Endodermal cell (in vitro differentiated cells): ENCODE data around the gene MAP7. TPM values are rescaled to one million over a fixed set of nuclear protein-coding genes. Genes with fewer than 3 reads are reported as not detected.

Experiments used
- DNase-seq: peaks from one replicate; pipeline ENCODE4 v3.0.0-alpha.2; 2017
- H3K27ac ChIP-seq: 2 replicates; pipeline ENCODE4 v1.5.1; 2013; ENCODE audit warnings: mild to moderate bottlenecking, low read depth, low read length, moderate library complexity
- H3K27me3 ChIP-seq: 2 replicates; pipeline ENCODE4 v1.6.1; 2013; ENCODE audit warnings: mild to moderate bottlenecking, low read length, moderate library complexity; ENCODE audit not compliant: insufficient read depth, control insufficient read depth, poor library complexity, severe bottlenecking
- H3K36me3 ChIP-seq: 2 replicates; pipeline ENCODE4 v1.7.0; 2013; ENCODE audit warnings: mild to moderate bottlenecking, low read length, moderate library complexity; ENCODE audit not compliant: control insufficient read depth, insufficient read depth
- H3K4me1 ChIP-seq: one replicate; pipeline ENCODE4 v1.7.0; 2013; ENCODE audit warnings: low read length; ENCODE audit not compliant: control insufficient read depth, insufficient read depth
- H3K4me3 ChIP-seq: 2 replicates; pipeline ENCODE4 v1.5.1; 2013; ENCODE audit warnings: mild to moderate bottlenecking, low read length, moderate library complexity
- H3K9ac ChIP-seq: 2 replicates; pipeline ENCODE4 v1.6.1; 2013; ENCODE audit warnings: mild to moderate bottlenecking, low read length, moderate library complexity; ENCODE audit not compliant: poor library complexity, severe bottlenecking; ENCODE audit errors: extremely low read depth
- H3K9me3 ChIP-seq: 2 replicates; pipeline ENCODE4 v1.6.1; 2013; ENCODE audit warnings: mild to moderate bottlenecking, low read length, moderate library complexity; ENCODE audit not compliant: control insufficient read depth
- H3K27ac Mint-ChIP-seq: 2 replicates; pipeline ENCODE4 v1.8.0; 2020; ENCODE audit warnings: mixed read lengths
- H3K27me3 Mint-ChIP-seq: 2 replicates; pipeline ENCODE4 v1.8.0; 2021; ENCODE audit warnings: mild to moderate bottlenecking, mixed read lengths; ENCODE audit not compliant: insufficient read depth
- H3K36me3 Mint-ChIP-seq: 2 replicates; pipeline ENCODE4 v1.8.0; 2020; ENCODE audit warnings: low read depth, mixed read lengths
- H3K4me1 Mint-ChIP-seq: 2 replicates; pipeline ENCODE4 v1.8.0; 2020; ENCODE audit warnings: mixed read lengths
- H3K4me3 Mint-ChIP-seq: 2 replicates; pipeline ENCODE4 v1.8.0; 2020; ENCODE audit warnings: mild to moderate bottlenecking, moderate library complexity, mixed read lengths
- H3K9me3 Mint-ChIP-seq: 2 replicates; pipeline ENCODE4 v1.8.0; 2020; ENCODE audit warnings: mild to moderate bottlenecking, mixed read lengths
- CTCF ChIP-seq: fragments of 200-600 bp; sonication (generic); conservative IDR thresholded peaks from 2 replicates; pipeline ENCODE4 v1.5.0; 2021; ENCODE audit warnings: antibody characterized with exemption, mild to moderate bottlenecking
- whole genome bisulfite sequencing, 2 experiments: methylation state at CpG; one replicate each; pipeline versions ENCODE4 v1.1.5 to v1.1.7; 2013; ENCODE audit warnings: missing lambda C conversion rate in 2 of 2, mixed read lengths in 1 of 2; ENCODE audit not compliant: insufficient coverage in 1 of 2, insufficient read length in 1 of 2; 5-methylcytosine and 5-hydroxymethylcytosine counted together
- total RNA-seq, 2 donors: library from RNA; stranded (reverse); fragmentation: NEBNext Ultra II Directional in 1 of 2; extraction: Animal tissue kit (Norgen Biotek cat#: 25700) in 1 of 2; gene quantifications; 2 replicates in 1 of 2; 3 replicates in 1 of 2; pipeline ENCODE4 v1.2.1, GENCODE V29; 2021

MAP7 gene
- total RNA-seq, 2 donors from 2014 or later = 42.4 to 48.7 TPM

- H3K36me3 Mint-ChIP-seq = peaks cover 25% of the 10 kb centered on the region
Measured at GRCh38 chr6:136341367-136341766, 208.9 kb downstream of the MAP7 start.

GRCh38 chr6:136338486-136338885, 211.7 kb downstream of the MAP7 start:
- Mint-ChIP-seq H3K9me3 (no peaks in the 10 kb centered on the region), H3K27ac (no peak overlapping the region)
- WGBS, 2 experiments = 94 to 95% methylated on average over 2 to 4 of the region's 4 CpGs

More at GRCh38 chr6:136341367-136341766, 208.9 kb downstream of the MAP7 start:
- no peak overlapping the region for H3K4me3 ChIP-seq
- no peaks in the 10 kb centered on the region for H3K9me3 ChIP-seq
- 86 to 98% methylated on average over 3 of the region's 3 CpGs for WGBS, 2 experiments
- no peak overlapping the region for H3K9ac ChIP-seq
- no peaks in the 10 kb centered on the region for H3K4me1 ChIP-seq
- H3K9me3 Mint-ChIP-seq = no peaks in the 10 kb centered on the region
- H3K27ac Mint-ChIP-seq = no peak overlapping the region
- H3K27ac ChIP-seq = no peak overlapping the region
- peaks cover 24% of the 10 kb centered on the region for H3K36me3 ChIP-seq
- H3K4me3 Mint-ChIP-seq = no peak overlapping the region
- H3K27me3 Mint-ChIP-seq = no peaks in the 10 kb centered on the region
- no peak for DNase-seq
- H3K27me3 ChIP-seq = no peaks in the 10 kb centered on the region
- no peaks in the 10 kb centered on the region for H3K4me1 Mint-ChIP-seq
- no peak for TF ChIP-seq CTCF

GRCh38 chr6:136337606-136338005, 212.6 kb downstream of the MAP7 start:
- no peaks in the 10 kb centered on the region for H3K9me3 ChIP-seq

More at GRCh38 chr6:136338486-136338885, 211.7 kb downstream of the MAP7 start:
- no peaks in the 10 kb centered on the region for H3K27me3 Mint-ChIP-seq
- Histone ChIP-seq H3K9me3 (no peaks in the 10 kb centered on the region), H3K27me3 (no peaks in the 10 kb centered on the region), H3K27ac (no peak overlapping the region), H3K9ac (no peak overlapping the region), H3K4me1 (no peaks in the 10 kb centered on the region), H3K36me3 (peaks cover 6% of the 10 kb centered on the region), H3K4me3 (no peak overlapping the region)
- H3K36me3 Mint-ChIP-seq = peaks cover 6% of the 10 kb centered on the region
- no peak for DNase-seq
- no peaks in the 10 kb centered on the region for H3K4me1 Mint-ChIP-seq
- no peak overlapping the region for H3K4me3 Mint-ChIP-seq
- TF ChIP-seq CTCF = peak; percentile 59

More at GRCh38 chr6:136337606-136338005, 212.6 kb downstream of the MAP7 start:
- Mint-ChIP-seq H3K4me1 (no peaks in the 10 kb centered on the region), H3K36me3 (peaks cover 6% of the 10 kb centered on the region), H3K4me3 (no peak overlapping the region), H3K27me3 (no peaks in the 10 kb centered on the region), H3K27ac (no peak overlapping the region), H3K9me3 (no peaks in the 10 kb centered on the region)
- Histone ChIP-seq H3K4me3 (no peak overlapping the region), H3K27ac (no peak overlapping the region), H3K4me1 (no peaks in the 10 kb centered on the region), H3K9ac (no peak overlapping the region), H3K27me3 (no peaks in the 10 kb centered on the region), H3K36me3 (peaks cover 4% of the 10 kb centered on the region)
- TF ChIP-seq CTCF = no peak
- 83 to 94% methylated on average over 2 to 3 of the region's 3 CpGs for WGBS, 2 experiments
- DNase-seq = no peak
